Activated CD4-positive, alpha-beta T cell treated with anti-CD3 and anti-CD28 coated beads for 36 hours (primary cell): ENCODE results near the gene TSNAXIP1. TPM values are rescaled to one million over a fixed set of nuclear protein-coding genes. Genes with fewer than 3 reads are reported as not detected.

Experiments
- ATAC-seq: fragments of 200-7000 bp; cut with Tn5 transposase; one replicate; pipeline ENCODE4 v1.10.0; 2021; ENCODE audit warnings: mild to moderate bottlenecking, moderate library complexity
- CTCF ChIA-PET: fragments of 350-600 bp; sonication (Branson Sonifier 250); formaldehyde crosslinking; loops from one replicate; lab custom pipeline; 2021; ENCODE audit warnings: antibody characterized with exemption; lab: Charles Lee
- POLR2A ChIA-PET: fragments of 350-600 bp; sonication (Branson Sonifier 250); formaldehyde crosslinking; loops from one replicate; lab custom pipeline; 2021; ENCODE audit warnings: antibody characterized with exemption, inconsistent platforms; lab: Charles Lee
- DNase-seq: peaks from one replicate; pipeline ENCODE4 v3.0.0-alpha.2; 2020
- H3K27ac Mint-ChIP-seq: one replicate; pipeline ENCODE4 v1.8.0; 2021; ENCODE audit warnings: mixed read lengths
- H3K27me3 Mint-ChIP-seq: one replicate; pipeline ENCODE4 v1.8.0; 2021; ENCODE audit warnings: mixed read lengths
- H3K36me3 Mint-ChIP-seq: one replicate; pipeline ENCODE4 v1.8.0; 2021; ENCODE audit warnings: low read depth, mixed read lengths
- H3K4me1 Mint-ChIP-seq: one replicate; pipeline ENCODE4 v1.8.0; 2021; ENCODE audit warnings: mixed read lengths
- H3K4me3 Mint-ChIP-seq: one replicate; pipeline ENCODE4 v1.8.0; 2021; ENCODE audit warnings: mild to moderate bottlenecking, moderate library complexity, mixed read lengths
- H3K9me3 Mint-ChIP-seq: one replicate; pipeline ENCODE4 v1.8.0; 2021; ENCODE audit warnings: low read depth, mixed read lengths
- intact Hi-C, 2 experiments: fragments of 100-400 bp; cut with DNase I in 1 of 2; cut with micrococcal nuclease in 1 of 2; formaldehyde crosslinking; loops; one replicate each; pipeline versions ENCODE4 v1.14.2 to v1.15.1; 2022 to 2024; cut with DNase I, micrococcal nuclease
- total RNA-seq, 2 experiments: library from RNA; stranded (reverse); gene quantifications; one replicate each; pipeline ENCODE4 v1.2.3, GENCODE V29; 2021

The TSNAXIP1 gene
- total RNA-seq, 2 experiments from 2014 or later: 0.62 to 1.1 TPM

DNA sequence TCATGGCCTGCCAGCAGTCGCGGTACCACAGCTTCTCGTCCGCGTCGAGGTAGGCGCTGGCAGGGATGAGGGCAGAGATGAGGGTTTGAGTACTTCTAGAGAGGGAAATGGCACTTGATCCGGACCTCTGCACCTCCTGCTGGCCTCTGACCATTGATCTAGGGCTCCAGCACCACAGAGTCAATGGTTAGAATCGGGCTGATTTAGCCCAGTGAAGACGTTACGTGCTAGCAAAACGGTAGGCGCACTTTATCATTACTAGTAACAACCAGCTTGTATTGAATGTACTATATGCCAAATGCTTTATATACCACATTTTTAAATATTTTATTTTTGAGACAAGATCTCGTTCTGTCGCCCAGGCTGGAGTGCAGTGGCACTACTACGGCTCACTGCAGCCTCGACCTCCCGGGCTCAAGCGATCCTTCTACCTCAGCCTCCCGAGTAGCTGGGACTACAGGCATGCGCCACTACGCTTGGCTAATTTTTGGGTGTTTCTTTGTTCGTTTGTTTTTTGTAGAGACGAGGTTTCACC is 526 bp downstream of the TSNAXIP1 start:
- intact Hi-C loops: loop anchor here (1.0 to 10.0 kb wide), 5 partner anchors 161 to 504 kb away; partner anchors contain the start of genes DDX28 (in 1 of the 2), DUS2 (in 1 of the 2), ESRP2 (in 1 of the 2) and PRMT7 (in 1 of the 2)
- ATAC-seq (no peak), DNase-seq (no peak)
- POLR2A ChIA-PET: interaction anchor here (0.6 to 2.5 kb wide), 15 partner anchors 9 to 430 kb away, joined by 3 to 13 read pairs (median 4); partner anchors contain the start of genes ACD, ATP6V0D1, CTCF and DDX28
- no peaks in the 10 kb centered on the region for H3K27me3 Mint-ChIP-seq
- H3K4me1 Mint-ChIP-seq: peaks cover 33% of the 10 kb centered on the region
- peak overlapping the region; percentile 91 for H3K4me3 Mint-ChIP-seq
- H3K9me3 Mint-ChIP-seq: no peaks in the 10 kb centered on the region
- CTCF ChIA-PET: interaction anchor here (0.5 to 2.3 kb wide), 13 partner anchors 9 to 286 kb away, joined by 3 to 28 read pairs (median 4); partner anchors contain the start of gene NUTF2
- H3K36me3 Mint-ChIP-seq: peaks cover 23% of the 10 kb centered on the region
- peak overlapping the region; percentile 91 for H3K27ac Mint-ChIP-seq

DNA sequence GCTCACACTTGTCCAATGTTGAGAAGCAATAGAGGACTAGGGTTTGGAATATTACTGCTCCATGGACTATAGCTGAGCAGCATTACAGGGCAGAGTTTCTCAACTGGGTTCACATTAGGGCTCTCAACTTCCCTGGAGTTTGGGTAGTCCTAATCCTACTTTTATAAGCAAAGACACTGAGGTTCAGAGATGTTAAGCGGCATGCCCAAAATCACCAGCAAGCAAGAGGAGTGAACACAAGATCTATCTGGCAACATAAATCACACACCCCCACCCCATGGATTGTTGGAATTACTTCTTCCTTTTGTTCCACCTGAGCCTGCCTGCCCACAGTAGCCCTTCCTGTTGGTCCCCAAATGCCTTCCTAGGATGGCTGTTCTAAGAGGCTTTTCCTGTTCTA is 5.2 kb downstream of the TSNAXIP1 start:
- no peak for ATAC-seq
- CTCF ChIA-PET: interaction anchor here (0.8 to 1.9 kb wide), 2 partner anchors 92 to 139 kb away, joined by 3 to 5 read pairs; no protein-coding TSS in a partner anchor
- H3K4me1 Mint-ChIP-seq: peaks cover 5% of the 10 kb centered on the region
- H3K36me3 Mint-ChIP-seq: no peaks in the 10 kb centered on the region
- no peak overlapping the region for H3K4me3 Mint-ChIP-seq
- no peak for DNase-seq
- H3K9me3 Mint-ChIP-seq: no peaks in the 10 kb centered on the region
- intact Hi-C loops: no loop called here
- no peak overlapping the region for H3K27ac Mint-ChIP-seq
- POLR2A ChIA-PET: no interaction called here
- H3K27me3 Mint-ChIP-seq: no peaks in the 10 kb centered on the region

DNA sequence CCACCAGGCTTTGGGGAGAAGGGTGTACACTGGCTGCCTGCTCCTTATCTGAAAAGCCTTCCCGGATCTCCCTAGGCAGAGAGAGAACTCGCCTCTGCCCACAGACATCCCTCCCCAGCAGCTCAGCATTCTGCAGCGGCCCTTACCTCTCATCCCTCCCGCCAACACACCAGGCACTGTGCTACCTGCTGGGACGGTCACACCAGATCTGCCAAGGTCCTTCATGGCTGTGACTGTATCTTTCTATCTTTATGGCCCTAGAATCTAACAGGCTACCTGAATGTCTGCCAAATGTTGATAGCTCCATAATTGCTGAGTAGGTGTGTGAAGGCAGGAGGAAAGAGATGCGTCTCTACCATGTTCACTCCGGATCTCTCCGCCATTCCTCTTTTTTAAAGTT is 7.9 kb downstream of the TSNAXIP1 start:
- no peaks in the 10 kb centered on the region for H3K9me3 Mint-ChIP-seq
- ChIA-PET CTCF (interaction anchor here (0.6 to 3.7 kb wide), 10 partner anchors 12 to 413 kb away, joined by 3 to 47 read pairs (median 4); no protein-coding TSS in a partner anchor), POLR2A (no interaction called here)
- DNase-seq: no peak
- H3K27ac Mint-ChIP-seq: no peak overlapping the region
- ATAC-seq: no peak
- H3K4me1 Mint-ChIP-seq: peaks cover 2% of the 10 kb centered on the region
- intact Hi-C loops: no loop called here
- H3K36me3 Mint-ChIP-seq: no peaks in the 10 kb centered on the region
- H3K27me3 Mint-ChIP-seq: no peaks in the 10 kb centered on the region
- H3K4me3 Mint-ChIP-seq: no peak overlapping the region

DNA sequence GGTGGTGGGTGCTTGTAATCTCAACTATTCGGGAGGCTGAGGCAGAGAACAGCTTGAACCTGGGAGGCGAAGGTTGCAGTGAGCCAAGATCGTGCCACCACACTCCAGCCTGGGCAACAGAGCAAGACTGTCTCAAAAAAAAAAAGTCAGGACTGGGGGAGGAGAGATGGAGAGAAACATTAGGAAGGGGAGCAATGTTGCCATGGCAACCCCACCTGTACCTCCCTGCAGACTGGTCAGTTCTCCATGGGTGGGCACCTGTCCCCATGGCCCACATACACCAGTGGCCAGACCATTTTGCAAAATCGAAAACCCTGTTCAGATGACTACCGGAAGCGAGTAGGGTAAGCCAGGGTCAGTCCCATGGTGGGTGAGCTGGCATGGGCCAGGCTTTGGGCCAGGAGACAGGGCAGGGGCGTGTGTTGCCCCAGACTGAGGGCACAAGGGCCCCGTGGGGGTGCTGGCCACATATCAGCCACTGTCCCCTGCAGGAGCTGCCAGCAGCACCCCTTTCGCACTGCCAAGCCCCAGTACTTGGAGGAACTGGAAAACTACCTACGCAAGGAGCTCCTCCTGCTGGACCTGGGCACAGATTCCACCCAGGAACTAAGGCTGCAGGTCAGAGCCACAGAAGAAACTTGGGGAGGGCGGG is 14.0 kb downstream of the TSNAXIP1 start:
- Mint-ChIP-seq H3K27ac (no peak overlapping the region), H3K9me3 (no peaks in the 10 kb centered on the region), H3K4me3 (no peak overlapping the region), H3K4me1 (peaks cover 2% of the 10 kb centered on the region), H3K36me3 (peaks cover 3% of the 10 kb centered on the region), H3K27me3 (no peaks in the 10 kb centered on the region)
- no peak for ATAC-seq
- ChIA-PET CTCF (interaction anchor here (0.7 kb wide), 1 partner anchor 62 kb away, joined by 3 read pairs; no protein-coding TSS in a partner anchor), POLR2A (no interaction called here)
- intact Hi-C loops: no loop called here
- DNase-seq: no peak

DNA sequence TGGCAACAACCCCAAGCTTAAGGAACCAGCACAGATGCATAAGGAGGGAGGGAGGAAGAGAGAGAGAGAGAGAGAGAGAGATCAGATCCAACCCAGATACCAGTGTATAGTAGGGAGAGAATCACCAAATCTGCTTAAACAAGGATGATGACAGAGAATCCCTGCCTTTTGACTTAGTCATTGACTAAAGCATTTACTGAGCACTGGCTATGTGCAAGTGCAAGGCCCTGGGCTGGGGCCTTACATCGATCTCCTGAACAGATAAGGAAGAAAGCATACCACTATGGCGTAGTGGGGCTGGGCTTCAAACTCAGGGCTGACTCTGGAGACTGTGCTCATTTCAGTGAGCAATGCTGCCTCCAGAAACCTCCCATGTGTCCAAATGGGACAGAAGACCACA is 15.8 kb downstream of the TSNAXIP1 start:
- intact Hi-C loops: no loop called here
- Mint-ChIP-seq H3K4me1 (no peaks in the 10 kb centered on the region), H3K9me3 (no peaks in the 10 kb centered on the region), H3K27me3 (no peaks in the 10 kb centered on the region), H3K4me3 (no peak overlapping the region), H3K36me3 (peaks cover 3% of the 10 kb centered on the region), H3K27ac (no peak overlapping the region)
- CTCF ChIA-PET: interaction anchor here (0.6 to 0.7 kb wide), 2 partner anchors 50 to 120 kb away, joined by 3 read pairs; no protein-coding TSS in a partner anchor
- POLR2A ChIA-PET: no interaction called here
- no peak for ATAC-seq
- no peak for DNase-seq

DNA sequence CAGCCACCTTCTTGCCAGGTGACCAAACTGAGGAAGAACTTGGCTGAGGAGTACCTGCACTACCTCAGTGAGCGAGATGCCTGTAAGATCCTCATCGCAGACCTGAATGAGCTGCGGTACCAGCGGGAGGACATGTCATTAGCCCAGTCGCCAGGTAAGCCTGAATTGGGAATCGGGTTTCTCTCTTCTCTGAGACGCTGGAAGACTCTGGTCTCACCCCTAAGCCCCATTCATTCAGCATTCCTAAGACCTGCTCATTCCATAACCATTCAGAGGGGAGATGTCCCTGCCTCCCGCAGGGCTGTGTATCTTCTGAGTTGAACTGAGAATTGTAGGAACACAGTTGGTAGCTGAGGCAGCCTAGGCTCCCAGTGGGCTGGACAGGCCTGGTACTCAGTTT is 18.4 kb downstream of the TSNAXIP1 start:
- no peak overlapping the region for H3K27ac Mint-ChIP-seq
- DNase-seq: no peak
- ChIA-PET POLR2A (no interaction called here), CTCF (interaction anchor here (1.0 kb wide), 1 partner anchor 9 kb away, joined by 3 read pairs; no protein-coding TSS in a partner anchor)
- no peak for ATAC-seq
- peaks cover 9% of the 10 kb centered on the region for H3K36me3 Mint-ChIP-seq
- no peaks in the 10 kb centered on the region for H3K9me3 Mint-ChIP-seq
- intact Hi-C loops: no loop called here
- H3K4me1 Mint-ChIP-seq: no peaks in the 10 kb centered on the region
- H3K27me3 Mint-ChIP-seq: no peaks in the 10 kb centered on the region
- H3K4me3 Mint-ChIP-seq: no peak overlapping the region

DNA sequence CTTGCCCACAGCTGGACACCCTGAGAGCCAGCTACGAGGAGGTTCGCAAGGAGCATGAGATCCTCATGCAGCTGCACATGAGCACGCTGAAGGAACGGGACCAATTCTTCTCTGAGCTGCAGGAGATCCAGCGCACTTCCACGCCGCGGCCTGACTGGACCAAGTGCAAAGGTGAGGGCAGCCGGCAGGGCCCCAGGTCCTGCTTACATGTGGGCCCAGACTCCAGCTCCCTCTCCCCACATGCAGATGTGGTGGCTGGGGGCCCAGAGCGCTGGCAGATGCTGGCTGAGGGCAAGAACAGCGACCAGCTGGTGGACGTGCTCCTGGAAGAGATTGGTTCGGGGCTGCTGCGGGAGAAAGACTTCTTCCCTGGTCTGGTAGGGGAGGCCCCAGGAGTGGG is 19.2 kb downstream of the TSNAXIP1 start:
- intact Hi-C loops: no loop called here
- H3K36me3 Mint-ChIP-seq: peaks cover 12% of the 10 kb centered on the region
- H3K4me3 Mint-ChIP-seq: no peak overlapping the region
- H3K27me3 Mint-ChIP-seq: no peaks in the 10 kb centered on the region
- CTCF ChIA-PET: interaction anchor here (0.6 to 1.1 kb wide), 4 partner anchors 9 to 103 kb away, joined by 3 read pairs; no protein-coding TSS in a partner anchor
- ATAC-seq (no peak), DNase-seq (no peak)
- no peaks in the 10 kb centered on the region for H3K4me1 Mint-ChIP-seq
- no peak overlapping the region for H3K27ac Mint-ChIP-seq
- no peaks in the 10 kb centered on the region for H3K9me3 Mint-ChIP-seq
- POLR2A ChIA-PET: no interaction called here

DNA sequence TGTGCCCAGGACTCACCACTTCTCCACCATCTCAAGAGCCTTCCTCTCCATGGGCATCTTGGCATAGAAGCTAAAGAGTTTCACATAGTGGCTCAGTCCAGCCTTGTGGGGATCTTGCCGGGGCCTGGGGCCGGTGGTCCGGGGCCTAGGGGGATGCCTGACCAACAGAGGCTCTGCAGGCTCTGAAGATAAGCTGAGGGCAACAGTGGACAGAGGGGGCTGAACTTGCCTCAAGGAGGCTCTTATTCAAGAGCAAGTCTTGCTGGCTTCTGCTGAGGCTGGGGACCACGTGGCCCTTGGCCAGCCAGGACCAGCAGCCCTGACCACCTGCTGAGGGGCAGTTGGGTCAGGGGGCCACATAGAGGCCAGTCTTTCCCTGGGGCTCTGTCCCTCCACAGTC is 22.0 kb downstream of the TSNAXIP1 start:
- ChIA-PET CTCF (no interaction called here), POLR2A (no interaction called here)
- Mint-ChIP-seq H3K36me3 (peaks cover 12% of the 10 kb centered on the region), H3K27me3 (no peaks in the 10 kb centered on the region), H3K27ac (no peak overlapping the region), H3K4me1 (peaks cover 9% of the 10 kb centered on the region), H3K4me3 (no peak overlapping the region), H3K9me3 (no peaks in the 10 kb centered on the region)
- DNase-seq (no peak), ATAC-seq (no peak)
- intact Hi-C loops: no loop called here

DNA sequence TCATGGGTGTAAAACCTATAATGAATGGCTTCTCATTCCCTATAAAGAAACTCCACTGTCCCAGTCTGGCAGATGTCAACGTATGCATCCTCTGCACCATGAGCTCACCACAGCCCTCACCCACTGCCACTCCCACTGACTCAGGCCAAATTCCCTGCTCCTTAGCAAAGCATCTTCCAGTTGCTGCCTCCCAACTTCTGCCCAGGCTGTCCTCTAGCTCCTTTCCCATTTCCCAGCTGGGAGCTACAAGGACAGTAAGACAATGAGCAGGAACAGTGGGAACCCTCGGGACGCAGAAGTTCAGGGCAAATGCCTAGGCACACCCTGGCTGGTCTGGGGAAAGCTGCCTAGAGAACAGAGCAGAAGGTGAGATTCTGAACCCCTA is 26.3 kb downstream of the TSNAXIP1 start:
- Mint-ChIP-seq H3K36me3 (peaks cover 10% of the 10 kb centered on the region), H3K27me3 (no peaks in the 10 kb centered on the region), H3K27ac (no peak overlapping the region), H3K9me3 (no peaks in the 10 kb centered on the region), H3K4me1 (peaks cover 9% of the 10 kb centered on the region), H3K4me3 (peak overlapping the region; percentile 87)
- POLR2A ChIA-PET: interaction anchor here (0.6 to 1.8 kb wide), 4 partner anchors 11 to 106 kb away, joined by 3 to 9 read pairs (median 6); partner anchors contain the start of genes NUTF2, RANBP10 and TSNAXIP1
- DNase-seq: no peak
- no peak for ATAC-seq
- CTCF ChIA-PET: interaction anchor here (0.5 to 4.6 kb wide), 9 partner anchors 10 to 373 kb away, joined by 3 to 37 read pairs (median 4); no protein-coding TSS in a partner anchor
- intact Hi-C loops: loop anchor here (1.0 to 2.0 kb wide), 7 partner anchors 9 to 606 kb away; partner anchors contain the start of genes NUTF2 (in 2 of the 2), RANBP10 (in 2 of the 2), TSNAXIP1 (in 2 of the 2) and CENPT (in 1 of the 2)

DNA sequence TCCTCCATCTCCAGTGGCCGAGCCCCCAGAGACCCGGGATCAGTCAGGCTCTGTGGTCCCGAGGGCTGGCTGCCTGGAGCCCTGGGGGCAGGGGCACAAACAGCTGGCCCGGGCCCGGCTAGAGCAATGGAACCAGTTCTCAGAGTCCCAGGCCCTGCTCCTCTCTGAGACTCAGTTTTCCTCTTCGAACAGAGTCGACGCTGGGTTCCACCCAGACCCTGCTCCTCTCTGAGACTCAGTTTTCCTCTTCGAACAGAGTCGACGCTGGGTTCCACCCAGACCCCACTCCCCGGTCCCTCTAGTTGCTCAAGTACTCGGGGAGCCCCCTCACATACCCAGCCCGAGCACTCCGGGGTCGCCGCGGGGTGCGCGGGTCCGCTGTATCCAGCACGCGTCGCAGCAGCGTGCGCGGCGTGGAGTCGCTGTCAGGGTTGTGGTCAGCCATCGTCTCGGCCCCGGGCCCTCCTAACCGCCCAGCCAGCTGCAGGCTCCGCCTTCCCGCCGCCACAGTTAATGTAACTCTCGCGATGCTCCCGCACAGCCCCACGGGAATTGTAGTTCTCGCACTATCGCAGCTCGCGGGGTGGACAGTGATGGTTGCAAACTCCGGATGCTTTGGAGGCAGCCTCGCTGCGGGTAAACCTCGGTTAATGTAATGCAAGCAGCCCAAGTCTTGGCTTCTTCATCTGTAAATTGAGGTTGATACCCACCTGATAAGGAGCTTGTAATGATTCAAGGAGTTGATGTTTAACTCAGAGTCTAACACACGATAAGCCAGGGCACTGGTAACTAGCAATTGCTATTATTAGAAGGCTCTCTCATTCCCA is 26.9 kb downstream of the TSNAXIP1 start:
- ATAC-seq (peak; percentile 100), DNase-seq (peak; percentile 97)
- Mint-ChIP-seq H3K36me3 (peaks cover 10% of the 10 kb centered on the region), H3K4me3 (peak overlapping the region; percentile 87), H3K27ac (peak overlapping the region; percentile 78), H3K4me1 (peaks cover 9% of the 10 kb centered on the region), H3K9me3 (no peaks in the 10 kb centered on the region), H3K27me3 (no peaks in the 10 kb centered on the region)
- intact Hi-C loops: loop anchor here (1.0 to 2.0 kb wide), 8 partner anchors 9 to 607 kb away; partner anchors contain the start of genes NUTF2 (in 2 of the 2), RANBP10 (in 2 of the 2), TSNAXIP1 (in 2 of the 2) and CENPT (in 1 of the 2)
- POLR2A ChIA-PET: interaction anchor here (0.9 to 1.8 kb wide), 4 partner anchors 11 to 41 kb away, joined by 3 to 9 read pairs (median 6); partner anchors contain the start of genes NUTF2, RANBP10 and TSNAXIP1
- CTCF ChIA-PET: interaction anchor here (0.5 to 4.6 kb wide), 12 partner anchors 10 to 373 kb away, joined by 3 to 37 read pairs (median 4); partner anchors contain the start of genes RANBP10 and TSNAXIP1
